IPS DF 19.7 (cell line): ENCODE data around the gene KLHL3.
"Not testable (repeated sequence)": the region's sequence is repeated elsewhere in the genome, so short reads cannot be mapped to it uniquely, and the experiment has no call there.

Experiments used
- DNase-seq: peaks from one replicate; pipeline ENCODE4 v3.0.0-alpha.2; 2013; ENCODE audit warnings: low read depth, low spot score

The KLHL3 gene

DNA sequence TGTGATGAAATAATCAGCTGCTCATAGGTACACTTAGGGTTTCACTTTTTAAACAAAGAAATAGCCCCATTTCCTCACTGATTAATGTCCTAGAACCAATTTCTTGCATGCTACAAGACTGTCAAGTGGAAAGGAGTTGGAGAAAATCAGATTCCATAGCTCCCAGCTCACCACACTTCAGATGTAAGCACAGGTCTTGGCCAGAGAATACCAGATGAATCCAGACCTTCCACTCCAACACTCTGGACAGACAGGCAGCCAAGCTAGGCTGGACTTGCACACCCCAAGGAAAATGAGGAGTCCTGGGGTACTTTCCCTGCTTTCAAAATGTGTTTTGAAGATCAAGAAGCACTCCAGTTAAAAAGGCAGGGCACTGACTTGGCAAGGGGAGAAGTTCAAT lies 68.5 kb downstream of the KLHL3 start:
- no peak for DNase-seq

- no peak for DNase-seq
Observed at GRCh38 chr5:137666901-137667300, 69.0 kb downstream of the KLHL3 start.

DNA sequence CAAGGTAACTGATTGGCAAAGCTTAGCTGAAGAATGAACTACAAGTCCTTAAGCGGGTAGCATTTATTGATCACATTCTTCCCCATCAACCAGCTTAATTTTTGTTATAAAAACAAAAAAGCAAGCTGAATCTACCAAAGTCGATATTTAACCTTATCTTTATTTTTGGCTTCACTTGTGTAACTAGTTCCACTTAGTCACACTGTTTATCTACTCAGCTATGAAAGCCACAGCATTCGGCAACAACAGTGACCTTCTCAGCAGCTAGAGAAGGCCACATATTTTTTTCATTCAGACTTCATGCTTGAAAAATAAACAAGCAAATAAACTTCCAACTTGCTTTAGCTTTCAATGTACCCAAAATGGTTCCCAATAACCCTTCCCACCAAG lies 69.4 kb downstream of the KLHL3 start:
- no peak for DNase-seq

- no peak for DNase-seq
Observed at GRCh38 chr5:137665678-137666460, 70.0 kb downstream of the KLHL3 start.

- DNase-seq: peak; percentile 78
Observed at GRCh38 chr5:137660349-137660817, 75.5 kb downstream of the KLHL3 start.

GRCh38 chr5:137659209-137659608 lies 76.7 kb downstream of the KLHL3 start:
- DNase-seq: no peak

DNA sequence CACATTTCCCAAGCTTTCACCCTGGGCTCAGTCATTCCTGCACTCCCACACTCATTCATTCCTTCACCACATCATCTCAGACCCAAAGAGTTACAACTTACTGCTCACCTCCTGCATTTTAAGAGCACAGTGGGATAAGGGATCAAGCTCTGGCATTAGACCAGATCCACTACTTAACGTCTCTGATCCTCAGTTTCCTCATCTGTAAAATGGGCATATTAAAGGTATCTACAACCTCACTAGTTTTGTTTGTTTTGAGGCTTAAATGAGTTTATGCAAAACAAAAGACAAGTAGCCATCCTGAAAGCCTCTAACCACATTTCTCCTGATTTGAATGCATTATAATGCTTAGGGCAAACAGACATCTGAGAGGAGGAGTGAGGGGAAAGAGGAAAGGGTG lies 77.6 kb downstream of the KLHL3 start:
- DNase-seq: no peak

DNA sequence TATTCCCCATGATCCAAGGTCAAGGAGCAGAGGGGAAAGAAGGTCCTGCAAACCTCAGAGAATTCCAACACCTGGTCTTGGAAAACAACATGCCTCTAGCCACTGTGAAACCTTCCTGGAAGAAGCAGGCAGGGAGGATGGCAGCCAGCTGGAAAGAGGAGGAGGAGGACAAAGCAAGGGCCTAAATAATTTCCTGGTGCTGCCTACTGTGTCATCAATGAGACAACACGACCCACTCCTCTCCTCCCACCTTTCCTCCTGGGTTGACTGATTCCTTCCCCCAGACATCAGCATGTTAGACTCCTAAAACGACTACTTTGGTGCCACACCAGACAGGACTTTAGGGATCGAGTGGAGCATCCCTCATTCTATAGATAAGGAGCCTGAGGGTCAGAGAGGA lies 78.8 kb downstream of the KLHL3 start:
- no peak for DNase-seq

GRCh38 chr5:137656558-137656957 lies 79.3 kb downstream of the KLHL3 start:
- no peak for DNase-seq

GRCh38 chr5:137651022-137651421 lies 84.9 kb downstream of the KLHL3 start:
- DNase-seq: no peak

DNA sequence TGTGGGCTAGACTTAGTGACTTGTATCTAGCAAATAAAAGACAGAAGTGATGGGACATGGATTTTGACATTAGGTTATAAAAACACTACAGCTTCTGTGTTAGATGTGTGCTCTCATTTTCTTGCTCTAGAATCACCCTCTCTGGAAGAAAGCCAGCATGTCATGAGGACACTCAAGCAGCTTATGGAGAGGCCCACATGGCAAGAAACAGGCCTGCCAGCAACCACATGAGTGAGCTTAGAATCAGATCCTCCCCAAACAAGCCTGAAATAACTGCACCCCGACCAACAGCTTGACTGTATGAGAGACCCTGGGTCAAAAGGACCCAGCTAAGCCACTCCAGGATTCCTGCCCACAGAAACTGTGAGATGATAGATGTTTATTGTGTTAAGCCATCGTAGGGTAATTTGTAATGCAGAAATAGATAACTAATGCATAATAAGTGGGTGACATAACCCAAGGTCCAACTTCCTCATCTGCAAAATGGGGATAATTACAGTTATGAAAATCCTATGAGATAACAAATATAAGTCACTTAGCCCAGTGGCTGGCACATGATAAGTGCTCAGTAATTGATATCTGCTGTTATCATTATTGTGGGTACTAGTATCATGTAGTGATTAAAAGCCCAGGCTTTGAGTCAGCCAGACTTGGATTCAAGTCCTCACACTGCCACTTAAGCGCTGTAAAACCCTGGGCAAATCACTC lies 86.5 kb downstream of the KLHL3 start:
- DNase-seq: no peak

GRCh38 chr5:137648361-137648760 lies 87.5 kb downstream of the KLHL3 start:
- DNase-seq: no peak

- no peak for DNase-seq
Observed at GRCh38 chr5:137647401-137647800, 88.5 kb downstream of the KLHL3 start.

GRCh38 chr5:137646761-137647160 lies 89.1 kb downstream of the KLHL3 start:
- DNase-seq: no peak

DNA sequence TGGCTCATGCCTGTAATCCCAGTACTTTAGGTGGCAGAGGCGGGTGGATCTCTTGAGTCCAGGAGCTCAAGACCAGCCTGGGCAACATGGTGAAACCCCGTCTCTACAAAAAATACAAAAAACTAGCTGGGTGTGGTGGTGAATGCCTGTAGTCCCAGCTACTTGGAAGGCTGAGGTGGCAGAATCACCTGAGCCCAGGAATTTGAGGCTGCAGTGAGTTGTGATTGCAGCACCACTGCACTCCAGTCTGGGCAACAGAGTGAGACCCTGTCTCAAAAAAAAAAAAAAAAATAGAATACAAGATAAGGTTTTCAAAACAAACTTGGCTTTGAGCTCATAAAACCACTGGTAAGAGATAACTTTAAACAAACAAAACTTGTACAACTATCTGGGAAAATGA lies 92.8 kb downstream of the KLHL3 start:
- not testable (repeated sequence) for DNase-seq

DNA sequence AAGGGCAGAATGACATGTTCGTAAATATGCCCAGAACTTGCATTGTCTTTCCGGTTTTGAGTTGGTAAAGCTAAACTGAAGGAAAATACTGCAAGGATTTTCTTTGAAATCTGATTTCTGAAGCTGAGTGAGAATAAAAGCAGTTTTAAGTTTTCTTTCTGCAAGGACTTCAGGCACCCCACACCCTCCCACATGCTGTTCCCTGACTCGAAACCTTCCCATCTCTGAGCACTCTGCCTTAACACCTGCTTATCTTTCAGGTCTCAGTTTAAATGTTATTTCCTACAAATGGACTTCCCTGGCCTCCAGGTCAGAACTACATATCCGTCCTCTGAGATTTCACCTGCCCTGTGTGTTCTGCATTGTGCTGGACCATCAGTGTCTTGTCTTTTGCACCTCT lies 93.8 kb downstream of the KLHL3 start:
- DNase-seq: no peak

DNA sequence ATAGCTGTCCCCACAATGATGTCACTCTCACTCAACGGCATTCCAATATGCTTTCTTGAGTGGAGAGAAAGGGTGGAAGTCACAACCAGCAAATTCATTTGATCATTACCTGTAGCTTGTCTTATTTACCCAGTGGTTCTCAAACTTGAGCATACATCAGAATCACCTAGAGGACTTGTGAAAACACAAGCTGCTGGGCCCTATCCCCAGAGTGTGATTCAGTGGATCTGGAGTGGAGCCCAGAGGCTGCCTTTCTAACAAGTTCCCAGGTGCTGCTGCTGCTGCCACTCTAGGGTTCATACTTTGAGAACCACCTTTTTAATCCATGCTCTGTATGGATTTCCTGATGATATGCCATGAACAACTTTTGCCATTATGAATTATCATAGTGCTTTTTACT lies 94.7 kb downstream of the KLHL3 start:
- no peak for DNase-seq

- no peak for DNase-seq
Observed at GRCh38 chr5:137639645-137640044, 96.2 kb downstream of the KLHL3 start.

DNA sequence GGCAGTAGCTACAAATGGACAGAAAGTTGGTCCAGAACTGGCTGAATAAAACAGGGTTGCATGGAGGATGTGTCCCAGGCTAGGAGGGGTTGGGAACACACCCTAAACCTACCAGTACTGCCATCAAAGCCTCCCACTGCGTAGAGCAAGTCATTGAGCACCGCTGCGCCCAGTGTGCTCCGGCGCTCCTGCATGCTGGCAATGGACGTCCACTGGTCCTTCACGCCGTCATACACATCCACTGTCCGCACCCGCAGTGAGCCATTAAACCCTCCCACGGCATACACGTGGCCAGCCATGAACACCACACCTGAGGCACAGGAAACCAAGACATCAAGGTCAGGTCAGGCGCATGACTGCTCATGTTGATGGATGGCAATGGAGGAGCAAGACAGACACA lies 97.0 kb downstream of the KLHL3 start:
- DNase-seq: no peak

- DNase-seq: no peak
Observed at GRCh38 chr5:137636830-137637714, 98.8 kb downstream of the KLHL3 start.

GRCh38 chr5:137636099-137636498 lies 99.8 kb downstream of the KLHL3 start:
- no peak for DNase-seq

DNA sequence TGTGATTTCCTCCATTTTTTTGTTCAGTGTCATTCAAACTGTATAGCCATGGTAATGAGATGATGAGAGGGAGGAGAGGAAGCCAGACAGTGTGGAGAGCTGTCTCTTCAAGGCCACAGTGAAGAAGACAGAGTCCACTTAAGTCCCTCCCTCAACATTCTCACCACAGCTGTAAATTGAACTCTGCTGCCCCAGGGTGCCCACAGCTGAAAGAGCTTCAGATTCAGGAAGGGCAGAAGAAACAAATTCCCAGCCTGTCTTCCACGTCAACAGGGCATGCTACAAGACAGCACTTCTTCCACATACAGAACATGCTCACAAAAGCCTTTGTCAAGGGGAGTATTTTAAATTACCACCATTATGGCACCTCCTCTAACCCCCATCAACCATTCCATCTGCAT lies 100.4 kb downstream of the KLHL3 start:
- DNase-seq: no peak
